ENCODE results near the gene TMEM203.
"Not testable (repeated sequence)": the region's sequence is repeated elsewhere in the genome, so short reads cannot be mapped to it uniquely, and the experiment has no call there.

TMEM203 gene

DNA sequence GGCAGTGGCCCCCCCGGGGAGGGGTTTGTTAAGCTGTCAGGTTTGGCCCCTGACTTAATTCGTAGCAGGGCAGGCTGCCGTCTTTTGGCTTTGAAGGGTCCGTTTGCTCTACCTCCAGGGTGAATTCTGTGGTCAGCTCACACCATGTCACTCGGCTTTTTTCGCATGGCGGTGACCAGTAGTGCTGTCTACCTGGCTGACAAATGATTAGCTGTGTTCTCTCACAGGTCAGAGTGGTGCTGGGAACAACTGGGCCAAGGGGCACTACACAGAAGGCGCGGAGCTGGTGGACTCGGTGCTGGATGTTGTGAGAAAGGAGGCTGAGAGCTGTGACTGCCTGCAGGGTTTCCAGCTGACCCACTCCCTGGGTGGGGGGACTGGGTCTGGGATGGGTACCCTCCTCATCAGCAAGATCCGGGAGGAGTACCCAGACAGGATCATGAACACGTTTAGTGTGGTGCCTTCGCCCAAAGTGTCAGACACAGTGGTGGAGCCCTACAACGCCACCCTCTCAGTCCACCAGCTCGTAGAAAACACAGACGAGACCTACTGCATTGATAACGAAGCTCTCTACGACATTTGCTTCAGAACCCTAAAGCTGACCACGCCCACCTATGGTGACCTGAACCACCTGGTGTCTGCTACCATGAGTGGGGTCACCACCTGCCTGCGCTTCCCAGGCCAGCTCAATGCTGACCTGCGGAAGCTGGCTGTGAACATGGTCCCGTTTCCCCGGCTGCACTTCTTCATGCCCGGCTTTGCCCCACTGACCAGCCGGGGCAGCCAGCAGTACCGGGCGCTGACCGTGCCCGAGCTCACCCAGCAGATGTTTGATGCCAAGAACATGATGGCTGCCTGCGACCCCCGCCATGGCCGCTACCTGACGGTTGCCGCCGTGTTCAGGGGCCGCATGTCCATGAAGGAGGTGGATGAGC is 37.1 kb upstream of the TMEM203 start:
- DNase-seq (ENCODE audit: low spot score) (no peak), FAIRE-seq (no peak)

- peak; percentile 76 for DNase-seq (ENCODE audit: low spot score)
- no peak for FAIRE-seq
Measured at GRCh38 chr9:137241490-137242268, 36.2 kb upstream of the TMEM203 start.

- DNase-seq (ENCODE audit: low spot score) (peak; percentile 98), FAIRE-seq (peak; percentile 93)
Measured at GRCh38 chr9:137240841-137241489, 35.5 kb upstream of the TMEM203 start, which contains the start of gene TUBB4B. TUBB4B (plus strand) TSS chr9:137241287; CDS start chr9:137241361, 74 bp downstream.

GRCh38 chr9:137240318-137240840 is 34.9 kb upstream of the TMEM203 start:
- FAIRE-seq = no peak

DNA sequence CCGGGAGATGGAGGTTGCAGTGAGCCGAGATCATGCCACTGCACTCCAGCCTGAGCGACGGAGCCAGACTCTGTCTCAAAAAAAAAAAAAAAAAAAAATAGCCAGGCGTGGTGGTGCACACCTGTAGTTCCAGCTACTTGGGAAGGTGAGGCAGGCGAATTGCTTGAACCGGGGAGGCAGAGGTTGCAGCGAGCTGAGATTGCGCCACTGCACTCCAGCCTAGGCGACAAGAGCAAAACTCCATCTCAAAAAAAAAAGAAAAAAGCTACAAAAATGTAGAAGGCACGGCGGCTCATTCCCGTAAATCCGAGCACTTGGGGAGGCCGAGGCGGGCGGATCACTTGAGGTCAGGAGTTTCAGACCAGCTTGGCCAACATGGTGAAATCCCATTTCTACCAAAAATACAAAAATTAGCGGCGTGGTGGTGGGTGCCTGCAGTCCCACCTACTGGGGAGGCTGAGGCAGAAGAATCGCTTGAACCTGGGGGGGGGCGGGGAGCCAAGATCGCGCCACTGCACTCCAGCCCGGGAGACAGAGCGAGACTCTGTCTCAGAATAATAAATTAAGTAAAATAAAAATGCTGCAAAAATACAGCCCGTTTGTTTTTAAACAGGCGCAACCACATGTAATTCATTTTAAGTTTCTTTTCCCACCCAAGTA is 34.2 kb upstream of the TMEM203 start:
- not testable (repeated sequence) for FAIRE-seq; DNase-seq (ENCODE audit: low spot score)

More at GRCh38 chr9:137240318-137240840, 34.9 kb upstream of the TMEM203 start:
- peak; percentile 61 for DNase-seq (ENCODE audit: low spot score)

GRCh38 chr9:137237759-137238726 is 32.6 kb upstream of the TMEM203 start:
- FAIRE-seq = no peak
- DNase-seq (ENCODE audit: low spot score) = no peak

GRCh38 chr9:137236936-137237421 is 31.5 kb upstream of the TMEM203 start:
- FAIRE-seq = no peak
- no peak for DNase-seq (ENCODE audit: low spot score)

GRCh38 chr9:137236238-137236935 is 30.9 kb upstream of the TMEM203 start:
- DNase-seq (ENCODE audit: low spot score) (peak; percentile 91), FAIRE-seq (peak; percentile 32)

DNA sequence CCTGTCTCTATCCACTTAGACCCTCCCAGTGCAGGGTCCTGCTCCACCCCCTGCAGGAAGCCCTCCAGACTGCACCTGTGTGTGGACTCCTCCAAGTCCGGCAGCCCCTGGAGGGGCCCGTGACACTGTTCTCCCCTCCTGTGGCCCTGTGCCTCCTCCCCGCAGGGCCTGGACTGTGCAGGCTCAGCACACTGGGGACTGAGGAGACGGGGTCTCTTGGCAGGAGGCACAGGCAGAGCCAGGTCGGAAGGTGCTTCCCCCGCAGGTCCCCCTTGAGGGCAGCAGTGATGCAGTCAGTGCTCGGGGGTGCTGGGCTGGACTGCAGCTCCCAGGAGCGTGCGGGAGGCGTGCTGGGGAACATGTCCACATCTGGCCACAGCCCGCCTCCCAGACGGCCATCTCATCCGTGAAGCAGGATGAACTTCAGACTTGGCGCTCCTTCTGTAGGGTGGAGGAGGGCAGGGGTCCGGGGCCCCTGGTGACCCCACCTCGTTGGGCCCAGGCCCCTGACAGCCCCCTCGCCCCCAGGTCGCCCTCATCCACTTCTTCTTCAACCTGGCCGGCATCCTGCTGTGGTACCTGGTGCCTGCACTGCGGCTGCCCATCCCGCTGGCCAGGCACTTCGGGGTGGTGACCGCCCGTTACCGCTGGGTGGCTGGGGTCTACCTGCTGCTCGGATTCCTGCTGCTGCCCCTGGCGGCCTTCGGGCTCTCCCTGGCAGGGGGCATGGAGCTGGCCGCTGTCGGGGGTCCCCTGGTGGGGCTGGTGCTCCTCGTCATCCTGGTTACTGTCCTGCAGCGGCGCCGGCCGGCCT is 30.2 kb upstream of the TMEM203 start:
- DNase-seq (ENCODE audit: low spot score) (no peak), FAIRE-seq (no peak)

GRCh38 chr9:137234758-137235423 is 29.4 kb upstream of the TMEM203 start:
- no peak for DNase-seq (ENCODE audit: low spot score)
- no peak for FAIRE-seq

- FAIRE-seq (no peak), DNase-seq (ENCODE audit: low spot score) (no peak)
Measured at GRCh38 chr9:137234055-137234697, 28.7 kb upstream of the TMEM203 start.

DNA sequence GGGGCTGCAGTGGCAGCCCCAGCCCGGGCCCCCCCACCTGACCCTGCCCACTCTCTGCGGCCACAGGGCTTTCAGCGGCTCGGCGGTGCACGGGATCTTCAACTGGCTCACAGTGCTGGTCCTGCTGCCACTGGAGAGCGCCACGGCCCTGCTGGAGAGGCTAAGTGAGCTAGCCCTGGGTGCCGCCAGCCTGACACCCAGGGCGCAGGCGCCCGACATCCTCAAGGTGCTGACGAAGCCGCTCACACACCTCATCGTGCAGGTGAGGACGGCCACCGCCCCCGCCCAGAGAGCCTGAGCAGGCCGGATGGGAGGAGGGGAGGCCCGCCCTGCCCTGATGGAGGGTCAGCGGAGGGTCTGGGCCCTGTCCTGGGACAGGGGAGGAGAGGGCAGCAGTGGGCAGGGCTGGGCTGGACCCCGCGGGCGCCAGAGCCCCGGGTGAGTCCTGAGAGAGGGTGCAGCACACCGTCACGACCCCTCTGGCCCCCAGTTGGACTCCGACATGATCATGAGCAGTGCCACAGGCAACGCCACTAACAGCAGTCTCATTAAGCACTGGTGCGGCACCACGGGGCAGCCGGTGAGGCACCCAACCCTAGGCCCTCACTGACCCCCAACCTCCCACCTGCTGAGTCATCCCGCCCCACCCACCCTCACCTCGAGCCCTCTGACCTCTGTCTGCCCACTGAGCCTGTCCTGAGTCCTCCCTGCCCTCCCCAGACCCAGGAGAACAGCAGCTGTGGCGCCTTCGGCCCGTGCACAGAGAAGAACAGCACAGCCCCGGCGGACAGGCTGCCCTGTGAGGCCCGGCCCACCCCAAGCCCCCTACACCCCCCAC is 27.9 kb upstream of the TMEM203 start:
- FAIRE-seq = no peak

GRCh38 chr9:137232510-137232909 is 27.1 kb upstream of the TMEM203 start:
- no peak for DNase-seq (ENCODE audit: low spot score)
- FAIRE-seq = no peak

More for the DNA sequence above, 27.9 kb upstream of the TMEM203 start:
- DNase-seq (ENCODE audit: low spot score) = no peak

GRCh38 chr9:137232101-137232500 is 26.7 kb upstream of the TMEM203 start:
- no peak for DNase-seq (ENCODE audit: low spot score)
- FAIRE-seq = no peak

DNA sequence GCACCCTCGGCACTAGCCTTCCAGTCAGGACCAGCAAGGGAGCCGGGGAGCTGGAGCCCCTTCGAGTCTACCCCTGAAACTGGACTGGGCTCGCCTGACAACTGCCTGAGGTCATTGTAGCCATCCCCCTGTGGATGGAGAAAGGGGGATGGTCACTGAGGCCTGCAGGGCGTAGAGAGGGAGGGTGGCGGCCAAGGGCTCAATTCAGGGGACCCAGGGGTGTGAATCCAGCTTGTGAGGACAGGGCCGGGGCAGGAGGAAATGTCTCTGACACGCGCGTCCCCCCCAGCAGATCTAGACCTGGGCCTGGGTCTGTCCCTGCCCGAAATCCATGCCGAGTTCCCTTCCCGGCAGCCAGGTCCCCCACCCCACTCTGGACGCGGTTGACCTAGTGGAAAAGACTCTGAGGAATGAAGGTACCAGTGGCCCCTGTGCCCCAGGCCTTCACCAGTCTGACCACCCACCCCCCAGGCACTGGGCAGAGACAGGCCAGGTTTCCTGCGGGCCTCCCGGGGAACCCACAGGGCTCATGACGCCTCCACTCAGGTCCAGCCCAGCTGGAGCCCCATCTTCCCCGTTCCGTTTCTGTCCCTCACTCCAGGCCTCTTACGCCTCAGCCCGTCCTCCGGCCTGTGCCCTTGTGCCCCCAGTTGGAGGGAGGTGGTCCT is 26.1 kb upstream of the TMEM203 start:
- DNase-seq (ENCODE audit: low spot score) = no peak
- no peak for FAIRE-seq
